GM19452 (cell line): ENCODE measurements around the gene LRRFIP2.
"Not testable (repeated sequence)": the region's sequence is repeated elsewhere in the genome, so short reads cannot be mapped to it uniquely, and the experiment has no call there.

Experiments used
- ATAC-seq: cut with Tn5 transposase; IDR thresholded peaks from one replicate; pipeline ENCODE4 v1.9.1; 2021; ENCODE audit not compliant: unreplicated experiment

Gene LRRFIP2

DNA sequence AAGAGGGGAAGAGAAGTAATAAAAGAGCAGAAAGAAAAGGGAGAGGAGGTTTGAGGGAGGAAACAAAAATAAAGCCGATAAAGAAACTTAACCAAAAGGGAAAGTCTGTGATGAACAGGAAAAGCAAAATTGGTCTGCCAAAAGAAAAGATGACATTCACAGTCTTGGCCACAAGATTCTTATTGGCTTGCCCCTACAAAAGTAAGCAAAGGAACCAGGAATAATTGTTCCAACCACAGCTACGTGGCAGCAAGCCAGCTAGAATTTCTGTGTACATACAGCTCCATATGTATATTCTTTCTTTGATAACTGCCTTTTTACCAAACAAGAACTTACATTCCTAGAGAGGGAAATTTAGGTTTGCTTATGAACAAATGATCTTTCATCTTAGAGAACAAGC is 101.5 kb downstream of the LRRFIP2 start:
- no peak for ATAC-seq

DNA sequence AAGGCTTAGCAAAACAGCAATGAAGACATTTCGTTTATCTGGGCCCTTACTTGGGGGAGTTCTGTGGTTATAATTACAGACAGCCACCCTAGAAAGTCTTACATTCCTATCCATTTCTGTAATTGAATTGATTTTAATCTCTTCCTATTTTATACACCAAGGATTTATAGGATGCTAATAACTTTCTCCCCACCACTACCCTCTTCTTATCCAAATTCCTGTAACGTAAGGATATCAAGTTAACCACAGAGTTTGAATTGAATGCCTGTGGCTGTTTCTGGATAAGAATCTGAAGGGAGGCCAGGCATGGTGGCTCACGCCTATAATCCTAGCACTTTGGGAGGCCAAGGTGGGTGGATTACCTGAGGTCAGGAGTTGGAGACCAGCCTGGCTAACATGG is 102.5 kb downstream of the LRRFIP2 start:
- ATAC-seq = no peak

DNA sequence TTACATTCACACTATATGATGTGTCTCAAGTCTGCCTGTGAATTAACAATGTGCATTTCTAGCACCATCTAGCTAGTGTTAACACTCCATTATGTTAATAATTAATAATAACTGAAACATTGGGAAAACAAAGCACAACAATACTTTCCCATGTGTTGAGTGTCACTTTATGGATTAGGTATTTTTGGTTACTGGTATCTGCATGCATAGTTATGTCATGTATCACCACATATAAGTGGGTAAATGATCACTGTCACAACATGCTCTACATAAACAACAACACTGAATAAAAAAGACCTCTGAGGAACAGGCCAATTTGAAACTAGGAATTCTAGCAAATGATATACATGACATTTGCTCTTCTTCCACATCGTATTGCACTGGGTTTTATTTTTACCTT is 106.4 kb downstream of the LRRFIP2 start:
- no peak for ATAC-seq

DNA sequence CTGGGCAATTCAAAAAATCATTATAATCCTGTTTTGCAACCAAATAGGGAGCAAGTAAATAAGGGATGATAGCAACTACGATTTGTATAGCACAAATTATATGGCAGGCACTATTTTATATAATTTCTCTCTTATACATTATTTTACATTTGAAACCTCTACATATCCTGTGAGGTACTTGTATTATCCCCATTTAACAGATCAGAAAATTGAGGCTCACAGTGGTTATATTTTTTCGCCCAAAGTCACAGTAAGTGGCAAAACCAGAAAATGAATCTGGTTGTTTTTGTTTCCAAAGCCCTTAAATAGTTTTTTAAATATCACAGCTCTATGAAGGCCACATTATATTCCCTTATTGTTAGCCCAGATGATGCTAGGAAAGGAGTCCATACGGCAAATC is 106.8 kb downstream of the LRRFIP2 start:
- ATAC-seq = no peak

DNA sequence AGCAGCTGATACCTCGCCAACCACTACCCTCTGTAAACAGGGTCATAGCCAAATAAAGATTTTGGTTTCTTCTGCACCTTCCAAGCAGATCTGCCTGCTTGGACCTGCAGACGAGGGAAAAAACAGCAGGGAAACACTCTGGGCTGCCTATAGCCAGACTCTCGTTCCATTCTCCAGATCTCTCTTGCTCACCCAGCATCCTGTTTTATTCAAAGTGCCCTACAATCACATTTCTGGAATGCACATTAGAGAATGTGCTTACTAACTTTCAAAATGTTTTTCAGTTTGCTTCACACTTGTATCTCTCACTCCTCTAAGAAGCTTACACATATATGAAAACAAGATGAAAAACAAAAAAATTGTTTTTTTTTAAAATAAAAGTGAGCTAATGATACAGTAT is 109.6 kb downstream of the LRRFIP2 start:
- ATAC-seq = no peak

DNA sequence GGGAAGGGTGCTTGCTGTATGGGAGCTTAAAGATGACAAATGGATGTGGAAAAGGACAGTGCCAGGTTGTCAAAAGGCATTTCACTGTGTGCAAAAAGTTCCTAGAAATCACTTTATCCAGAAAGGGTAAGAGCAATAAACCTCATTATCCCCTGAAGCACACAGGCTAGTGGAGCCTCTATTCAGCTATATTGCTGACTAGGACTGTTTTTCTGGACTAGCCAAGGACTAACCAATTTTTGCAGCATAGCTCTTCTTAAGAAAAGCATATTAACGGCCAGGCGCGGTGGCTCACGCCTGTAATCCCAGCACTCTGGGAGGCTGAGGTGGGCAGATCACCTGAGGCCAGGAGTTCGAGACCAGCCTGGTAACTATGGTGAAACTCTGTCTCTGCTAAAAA is 116.3 kb downstream of the LRRFIP2 start:
- no peak for ATAC-seq

DNA sequence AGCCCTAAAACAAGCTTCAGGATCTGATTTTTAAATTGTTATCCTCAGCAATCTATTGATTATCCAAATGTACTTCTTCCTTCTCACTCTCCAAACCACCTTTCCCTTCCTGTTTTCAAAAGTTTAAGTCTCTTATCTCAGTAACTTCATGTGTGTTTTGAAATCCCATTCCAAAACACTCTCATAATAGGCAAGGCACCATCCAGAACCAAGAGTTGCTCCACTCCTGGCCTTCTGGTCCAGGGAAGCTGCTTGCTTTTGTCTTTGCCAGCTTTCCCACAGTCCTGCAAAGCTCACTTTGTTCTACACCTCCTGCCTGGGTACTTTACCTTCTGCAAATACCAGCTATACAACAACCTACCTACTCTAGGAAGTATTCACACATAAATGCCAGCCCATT is 117.6 kb downstream of the LRRFIP2 start:
- no peak for ATAC-seq

DNA sequence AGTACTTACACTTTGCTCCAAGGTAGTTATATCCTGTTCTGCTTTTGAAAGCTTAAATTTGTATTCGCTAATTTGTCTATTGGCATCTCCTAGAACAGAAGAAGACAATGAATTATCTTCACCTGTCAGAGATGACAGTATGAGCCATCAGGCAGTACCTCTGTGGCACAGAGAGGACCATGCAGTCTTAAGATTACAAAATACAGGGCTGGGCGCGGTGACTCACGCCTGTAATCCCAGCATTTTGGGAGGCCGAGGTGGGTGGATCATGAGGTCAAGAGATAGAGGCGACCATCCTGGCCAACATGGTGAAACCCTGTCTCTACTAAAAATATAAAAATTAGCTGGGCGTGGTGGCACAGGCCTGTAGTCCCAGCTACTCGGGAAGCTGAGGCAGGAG is 119.3 kb downstream of the LRRFIP2 start:
- not testable (repeated sequence) for ATAC-seq

DNA sequence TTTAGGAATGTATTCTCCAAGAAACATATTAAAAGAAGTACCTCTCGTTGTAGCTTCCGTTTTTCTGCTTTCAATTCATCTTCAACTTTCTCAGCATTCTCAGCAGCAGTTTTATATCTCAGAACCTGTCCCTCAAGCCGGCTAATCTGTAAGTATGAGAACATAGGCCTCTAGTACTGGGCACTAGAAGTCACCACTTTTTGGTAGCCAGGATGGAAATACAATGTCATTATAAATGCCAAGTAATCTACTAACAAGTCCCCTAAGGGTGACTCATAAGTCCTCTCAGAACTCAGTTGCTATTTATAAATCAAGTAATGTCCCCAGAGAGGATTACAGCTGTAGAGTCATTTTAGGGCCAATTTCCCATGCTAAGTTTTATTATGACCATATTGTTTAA is 120.0 kb downstream of the LRRFIP2 start:
- peak; percentile 82 for ATAC-seq

DNA sequence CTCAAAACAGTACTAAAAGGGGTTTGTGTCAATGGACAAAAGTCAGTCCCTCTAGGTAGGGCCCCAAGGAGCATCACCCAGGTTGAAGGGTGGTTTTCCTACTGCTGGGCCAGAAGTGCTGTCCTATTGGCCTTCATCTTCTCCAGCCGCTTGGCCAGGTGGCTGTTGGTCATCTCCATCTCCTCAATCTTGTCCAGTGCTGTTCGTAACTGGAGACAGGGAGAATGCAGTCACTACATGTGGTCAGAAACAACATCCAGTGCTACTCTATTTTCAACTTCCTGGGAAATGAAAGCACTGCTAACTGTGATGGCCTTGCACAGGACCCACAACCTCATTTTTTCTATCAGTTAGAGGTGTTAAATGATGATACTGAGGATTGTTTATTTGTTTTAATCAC is 120.6 kb downstream of the LRRFIP2 start:
- ATAC-seq = no peak

DNA sequence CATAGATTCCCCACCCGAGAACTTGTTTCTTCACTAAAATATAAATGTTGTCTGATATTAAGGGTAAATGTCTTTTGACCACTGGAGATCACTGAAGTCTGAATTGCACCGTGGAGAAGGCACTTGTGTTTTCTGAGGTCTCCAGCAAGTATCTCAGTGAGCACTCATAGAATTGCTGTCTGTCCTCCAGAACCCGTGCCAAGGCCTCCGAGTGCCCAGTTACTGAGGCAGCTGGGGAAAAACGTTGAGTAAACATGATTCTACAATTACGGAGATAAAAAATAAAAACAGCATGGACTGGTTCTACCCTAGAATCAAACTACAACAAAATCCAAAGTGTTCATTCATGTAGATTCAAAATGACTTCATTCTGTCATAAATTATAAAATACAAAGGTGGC is 121.0 kb downstream of the LRRFIP2 start:
- no peak for ATAC-seq

DNA sequence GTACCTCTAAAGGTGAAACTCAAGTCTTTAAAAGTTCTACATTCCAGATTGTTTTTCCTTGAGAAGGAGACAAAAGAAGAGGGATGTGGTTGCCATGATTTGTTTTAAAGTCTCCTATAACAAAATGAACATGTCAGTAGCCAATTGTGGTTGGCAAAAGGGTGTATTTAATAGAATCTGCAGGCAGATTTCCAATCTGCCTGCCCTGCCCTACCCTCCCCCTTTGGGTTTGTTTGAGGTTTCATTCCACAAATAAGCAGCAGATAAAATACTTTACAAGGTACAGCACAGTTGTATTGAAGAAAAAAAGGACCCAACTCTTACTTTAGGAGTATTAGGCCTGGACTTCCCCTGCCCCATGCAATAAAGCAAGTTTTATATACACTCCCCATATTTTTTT is 121.5 kb downstream of the LRRFIP2 start:
- ATAC-seq = no peak

DNA sequence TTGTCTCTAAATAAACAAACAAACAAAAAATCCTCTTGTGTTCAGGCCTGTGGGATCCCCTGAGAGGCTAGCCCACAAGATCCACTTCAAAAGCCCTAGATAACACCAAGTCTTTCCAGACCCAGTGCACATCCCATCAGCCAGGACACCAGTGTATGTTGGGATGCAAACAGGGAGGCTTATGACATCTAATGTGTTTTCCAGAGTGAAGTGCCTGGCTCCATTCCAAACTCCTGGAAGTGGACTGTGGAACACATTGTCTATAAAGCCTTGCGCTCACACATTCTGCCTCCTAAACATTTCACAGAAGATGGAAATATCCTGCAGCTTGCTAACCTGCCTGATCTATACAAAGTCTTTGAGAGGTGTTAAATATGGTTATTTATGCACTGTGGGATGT is 124.1 kb downstream of the LRRFIP2 start:
- no peak for ATAC-seq

DNA sequence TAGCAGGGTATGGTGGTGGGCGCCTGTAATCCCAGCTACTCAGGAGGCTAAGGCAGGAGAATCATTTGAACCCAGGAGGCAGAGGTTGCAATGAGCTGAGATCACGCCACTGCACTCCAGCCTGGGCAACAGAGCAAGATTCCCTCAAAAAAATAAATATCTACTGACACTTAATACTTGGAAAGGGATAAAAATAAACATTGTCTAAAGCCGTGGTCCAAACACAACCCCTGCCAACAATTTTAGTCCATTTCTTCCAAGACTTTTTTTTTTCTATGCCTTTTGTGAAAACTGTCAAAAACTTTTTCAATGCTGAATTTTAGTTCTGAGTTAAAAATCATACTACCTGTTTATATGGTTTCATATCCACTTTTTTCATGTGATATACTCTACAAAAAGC is 131.7 kb downstream of the LRRFIP2 start:
- not testable (repeated sequence) for ATAC-seq

DNA sequence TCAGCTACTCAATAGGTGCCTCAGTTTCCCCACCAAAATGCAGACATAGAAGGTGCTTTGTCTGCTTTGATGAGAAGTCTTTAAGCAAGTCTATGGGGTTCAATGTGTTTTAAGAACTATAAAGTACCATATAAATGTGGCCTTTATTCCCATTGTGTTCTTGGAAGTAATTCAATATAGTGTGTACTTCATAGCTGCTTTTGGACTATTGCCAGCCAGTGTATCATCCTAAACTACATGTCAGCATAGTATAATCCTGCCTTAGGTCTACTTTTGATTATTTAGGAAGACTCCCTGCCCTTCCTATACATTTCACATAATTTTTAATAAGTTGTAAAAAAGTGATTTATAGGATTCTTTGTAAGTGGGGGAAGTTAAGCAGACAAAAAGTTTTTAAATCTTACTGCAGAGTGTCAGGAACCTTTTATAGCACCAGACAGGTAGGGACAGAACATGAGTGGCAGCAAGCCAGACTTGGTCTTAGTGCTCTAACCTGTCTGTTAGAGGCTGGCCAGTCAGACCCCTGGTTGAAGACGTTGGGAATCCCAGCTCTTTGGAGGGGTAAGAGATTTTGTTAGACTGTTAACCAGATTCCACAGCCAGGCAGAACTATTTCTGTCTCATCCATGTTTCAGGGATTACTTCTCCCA is 132.7 kb downstream of the LRRFIP2 start:
- ATAC-seq = no peak

DNA sequence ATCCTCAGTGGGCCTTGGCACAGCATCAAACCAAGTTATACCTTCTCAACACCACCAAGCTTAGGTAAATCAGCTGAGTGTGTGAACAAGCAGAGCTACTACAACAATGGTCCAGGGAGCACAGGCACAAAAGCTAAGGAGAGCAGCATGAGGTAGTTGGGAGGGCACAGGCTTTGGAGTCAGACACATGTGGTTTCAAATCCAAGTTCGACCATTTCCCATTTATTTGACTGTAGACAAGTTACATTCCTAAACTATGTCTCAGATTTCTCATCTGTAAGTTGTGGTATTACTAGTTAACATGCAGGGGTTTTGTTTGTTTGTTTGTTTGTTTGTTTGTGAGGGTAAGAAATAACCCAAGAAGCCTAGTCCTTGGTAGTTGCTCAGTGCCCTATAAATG is 134.2 kb downstream of the LRRFIP2 start:
- ATAC-seq = no peak

DNA sequence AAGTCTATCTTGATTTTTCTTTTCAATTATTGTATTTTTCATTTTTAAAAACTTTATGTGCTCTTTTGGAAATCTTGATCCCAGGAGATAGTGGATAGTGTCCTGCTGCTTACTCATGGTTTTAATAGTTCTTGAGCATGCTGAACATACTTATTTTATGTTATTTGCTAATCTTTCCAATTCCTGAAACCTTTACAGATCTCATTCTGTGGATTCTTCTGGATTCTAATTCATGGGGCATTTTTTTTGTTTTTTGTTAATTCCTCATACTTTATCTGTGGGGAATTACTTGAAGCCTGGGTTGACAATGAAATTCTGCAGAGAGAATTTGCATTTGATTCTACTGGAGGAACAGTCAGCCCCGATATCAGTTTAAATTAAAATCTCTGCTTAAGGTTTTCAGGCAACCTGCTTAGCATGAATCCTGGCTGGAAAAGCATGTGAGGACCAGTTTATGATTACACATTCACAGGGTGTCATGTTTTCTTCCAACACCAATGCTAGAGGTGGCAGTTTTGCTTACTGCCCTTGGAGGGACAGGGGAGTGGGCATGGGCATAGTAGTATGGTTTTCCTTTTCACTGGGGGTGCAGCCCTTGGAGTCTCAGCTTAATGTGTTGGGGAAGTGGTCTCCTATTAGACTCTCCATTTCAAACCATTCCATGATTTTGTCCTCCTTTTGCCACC is 135.1 kb downstream of the LRRFIP2 start:
- ATAC-seq = no peak

DNA sequence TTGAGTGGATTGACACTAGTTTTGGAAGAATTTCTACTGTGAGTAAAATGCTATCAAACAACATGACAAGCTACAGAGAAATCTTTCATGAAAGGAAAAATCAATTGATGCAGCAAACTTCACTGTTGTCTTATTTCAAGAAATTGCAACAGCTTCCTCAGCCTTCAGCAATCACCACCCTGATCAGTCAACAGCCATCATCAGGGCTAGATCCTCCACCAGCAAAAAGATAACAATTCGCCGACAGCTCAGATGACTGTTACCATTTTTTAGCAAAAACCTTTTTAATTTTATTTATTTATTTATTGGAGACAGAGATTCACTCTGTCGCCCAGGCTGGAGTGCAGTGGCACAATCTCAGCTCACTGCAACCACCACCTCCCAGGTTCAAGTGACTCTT is 137.0 kb downstream of the LRRFIP2 start:
- ATAC-seq = no peak

DNA sequence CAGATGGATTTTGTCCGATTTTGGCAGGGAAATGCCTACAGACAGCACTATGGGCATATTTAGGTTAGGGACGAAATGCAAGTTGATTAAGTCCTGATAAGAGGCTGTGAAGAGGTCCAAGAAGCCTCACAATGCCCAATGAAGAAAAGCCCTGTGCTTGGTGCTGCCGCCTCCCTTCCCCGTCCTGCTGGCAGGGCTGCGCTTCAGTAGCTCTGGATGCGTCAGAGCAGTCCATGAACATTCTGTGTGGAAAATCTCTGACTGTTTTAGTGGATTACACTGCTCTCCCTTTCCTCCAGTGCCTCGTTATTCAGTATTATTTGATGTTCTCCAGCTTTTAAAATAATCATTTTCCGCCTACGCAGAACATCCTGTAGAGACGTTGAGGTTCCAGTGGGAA is 141.4 kb downstream of the LRRFIP2 start:
- no peak for ATAC-seq

DNA sequence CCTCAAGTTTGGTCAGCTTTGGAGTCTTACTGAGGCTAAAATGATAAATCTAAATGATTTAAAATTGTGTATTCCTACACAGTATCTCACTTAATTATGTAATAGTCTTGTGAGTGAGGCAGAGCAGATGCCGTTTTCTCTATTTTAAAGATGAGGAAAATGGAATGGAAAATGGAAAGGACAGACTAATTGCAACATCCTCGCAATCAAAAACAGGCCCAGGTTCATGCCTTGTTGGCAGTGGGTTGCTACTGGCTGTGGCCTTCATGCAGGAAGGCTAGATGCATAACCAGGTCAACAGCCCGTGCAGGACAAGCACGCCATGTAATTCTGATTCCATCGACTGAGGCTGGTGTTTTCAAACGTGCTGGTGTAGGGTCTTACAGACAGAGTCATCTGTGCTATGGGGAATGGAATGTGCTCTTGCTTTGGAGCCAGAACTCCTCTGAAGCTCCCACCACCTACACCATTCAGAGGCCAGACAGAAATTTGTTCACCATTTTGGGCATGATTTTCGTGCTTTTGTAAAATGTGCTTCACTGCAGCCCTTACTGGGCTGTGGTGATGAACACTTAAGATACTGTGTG is 143.2 kb downstream of the LRRFIP2 start:
- ATAC-seq = no peak

DNA sequence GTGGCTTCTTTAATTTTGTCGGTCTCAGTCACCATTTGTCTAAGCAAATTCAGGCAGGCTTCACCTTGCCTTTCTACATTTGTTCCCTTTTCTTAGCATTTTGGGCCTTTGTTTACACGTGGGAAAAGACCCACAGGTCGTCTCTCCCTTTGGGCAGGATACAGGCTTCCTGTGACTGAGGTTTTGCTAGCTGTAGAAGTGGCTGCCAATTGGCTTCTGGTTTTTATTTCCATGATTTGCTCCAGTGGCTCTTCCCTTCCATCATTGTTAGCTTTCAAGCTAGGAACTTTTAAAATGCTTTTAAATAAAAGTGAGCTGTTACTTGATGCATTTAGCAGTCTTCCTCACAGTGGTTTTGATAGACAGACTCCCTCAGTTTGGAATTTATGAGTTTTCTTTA is 143.8 kb downstream of the LRRFIP2 start:
- ATAC-seq = no peak

DNA sequence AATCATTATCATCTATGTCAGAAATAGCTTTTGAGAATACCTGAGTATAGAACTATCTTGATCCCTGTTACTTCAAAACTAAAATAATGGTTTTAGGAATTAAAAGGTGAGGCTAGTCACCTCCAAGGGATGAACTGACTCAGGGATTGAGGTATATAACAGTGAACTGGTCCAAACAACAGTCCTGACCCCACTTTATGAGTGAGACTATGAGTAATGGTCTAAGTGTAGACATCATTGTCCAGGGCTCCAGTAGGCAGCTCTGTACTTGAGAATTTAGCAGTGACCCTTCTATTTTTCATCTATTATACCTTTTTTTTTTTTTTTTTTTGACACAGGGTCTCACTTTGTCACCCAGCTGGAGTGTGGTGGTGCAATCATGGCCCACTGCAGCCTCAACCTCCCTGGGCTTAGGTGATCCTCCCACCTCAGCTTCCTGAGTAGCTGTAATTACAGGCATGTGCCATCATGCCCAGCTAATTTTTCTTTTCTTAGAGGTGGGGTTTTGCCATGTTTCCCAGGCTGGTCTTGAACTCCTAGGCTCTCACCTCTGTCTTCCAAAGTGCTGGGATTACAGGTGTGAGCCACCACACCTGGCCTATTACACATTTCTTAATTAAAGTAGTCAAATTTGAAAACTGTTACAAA is 144.7 kb downstream of the LRRFIP2 start:
- ATAC-seq = no peak
